GM12864 (cell line): Measurements from ENCODE around the gene WNT3A.

Source experiments
- DNase-seq: peaks from one replicate; pipeline ENCODE4 v3.0.0-alpha.2; 2011; ENCODE audit warnings: low read depth
- H3K4me3 ChIP-seq: 2 replicates; pipeline ENCODE4 v1.5.1; 2011; ENCODE audit warnings: mild to moderate bottlenecking, low read depth, low read length, control low read depth
- CTCF ChIP-seq: IDR thresholded peaks from 2 replicates; pipeline ENCODE4 v1.5.1; 2011; ENCODE audit warnings: low read depth, mild to moderate bottlenecking, moderate library complexity, low read length, control low read depth, inconsistent platforms; ENCODE audit errors: missing control alignments

The WNT3A gene

GRCh38 chr1:228085287-228085951 lies 78.6 kb downstream of the WNT3A start:
- no peak for DNase-seq
- TF ChIP-seq CTCF, result no peak
- peak overlapping the region; percentile 0; the same call in 1 of the 2 replicates for H3K4me3 ChIP-seq

- no peak overlapping the region for H3K4me3 ChIP-seq
- no peak for DNase-seq
- no peak for TF ChIP-seq CTCF
These were observed 81.0 kb downstream of the WNT3A start for GRCh38 chr1:228087771-228088251.

- no peak for TF ChIP-seq CTCF
- H3K4me3 ChIP-seq, result no peak overlapping the region
- no peak for DNase-seq
These were observed 82.0 kb downstream of the WNT3A start for GRCh38 chr1:228088586-228089498.

- no peak for TF ChIP-seq CTCF
- H3K4me3 ChIP-seq, result no peak overlapping the region
- no peak for DNase-seq
These were observed 83.0 kb downstream of the WNT3A start for GRCh38 chr1:228089519-228090380.

- DNase-seq, result no peak
- TF ChIP-seq CTCF, result no peak
- H3K4me3 ChIP-seq, result no peak overlapping the region
These were observed 83.8 kb downstream of the WNT3A start for GRCh38 chr1:228090613-228091081.

- no peak for DNase-seq
These were observed 84.3 kb downstream of the WNT3A start for GRCh38 chr1:228091084-228091483.

More at GRCh38 chr1:228091084-228091483, 84.3 kb downstream of the WNT3A start:
- no peak for TF ChIP-seq CTCF
- H3K4me3 ChIP-seq, result no peak overlapping the region
